ENCODE results near the gene DLEC1.

The DLEC1 gene

DNA sequence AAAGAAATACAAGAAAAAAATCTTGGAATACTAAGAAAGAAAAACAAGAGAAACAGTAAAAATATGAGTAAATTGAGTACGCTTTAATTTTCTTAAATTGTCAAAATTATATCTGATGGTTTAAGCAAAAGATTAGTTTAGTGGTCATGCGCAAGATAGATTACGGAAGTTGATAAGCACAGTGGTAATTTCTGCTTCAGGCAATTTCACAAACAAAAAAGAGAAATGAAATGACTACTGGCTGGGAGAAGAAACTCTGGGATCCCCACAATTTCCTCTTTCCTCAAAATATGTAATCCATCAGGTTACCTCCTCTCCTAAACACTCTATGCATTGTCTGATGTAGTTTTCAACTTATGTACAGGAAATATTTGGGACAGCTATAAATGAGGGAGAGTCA, 108.4 kb downstream of the DLEC1 start:
- Histone ChIP-seq H3K9me3 (ENCODE audit: insufficient read depth, low read length) (peaks cover 21% of the 10 kb centered on the region), H2AFZ (ENCODE audit: low read depth, low read length) (no peak overlapping the region), H3K4me1 (ENCODE audit: low read length) (peaks cover 62% of the 10 kb centered on the region), H3K4me2 (ENCODE audit: low read length) (no peak overlapping the region), H3K9ac (ENCODE audit: low read length) (no peak overlapping the region), H4K20me1 (ENCODE audit: insufficient read depth, low read length) (no peaks in the 10 kb centered on the region), H3K27ac (ENCODE audit: low read length) (peak overlapping the region; percentile 4; the same call in 1 of the 2 replicates), H3K4me3 (ENCODE audit: low read length) (no peak overlapping the region), H3K79me2 (ENCODE audit: low read length) (no peaks in the 10 kb centered on the region), H3K36me3 (replicated peaks; ENCODE audit: low read depth, low read length) (peaks cover 15% of the 10 kb centered on the region), H3K27me3 (ENCODE audit: low read depth, low read length) (no peaks in the 10 kb centered on the region)
- TF ChIP-seq EZH2phosphoT487 (IDR thresholded peaks at IDR 0.05; ENCODE audit: low read depth) = no peak
- TF ChIP-seq, protein P1, sequence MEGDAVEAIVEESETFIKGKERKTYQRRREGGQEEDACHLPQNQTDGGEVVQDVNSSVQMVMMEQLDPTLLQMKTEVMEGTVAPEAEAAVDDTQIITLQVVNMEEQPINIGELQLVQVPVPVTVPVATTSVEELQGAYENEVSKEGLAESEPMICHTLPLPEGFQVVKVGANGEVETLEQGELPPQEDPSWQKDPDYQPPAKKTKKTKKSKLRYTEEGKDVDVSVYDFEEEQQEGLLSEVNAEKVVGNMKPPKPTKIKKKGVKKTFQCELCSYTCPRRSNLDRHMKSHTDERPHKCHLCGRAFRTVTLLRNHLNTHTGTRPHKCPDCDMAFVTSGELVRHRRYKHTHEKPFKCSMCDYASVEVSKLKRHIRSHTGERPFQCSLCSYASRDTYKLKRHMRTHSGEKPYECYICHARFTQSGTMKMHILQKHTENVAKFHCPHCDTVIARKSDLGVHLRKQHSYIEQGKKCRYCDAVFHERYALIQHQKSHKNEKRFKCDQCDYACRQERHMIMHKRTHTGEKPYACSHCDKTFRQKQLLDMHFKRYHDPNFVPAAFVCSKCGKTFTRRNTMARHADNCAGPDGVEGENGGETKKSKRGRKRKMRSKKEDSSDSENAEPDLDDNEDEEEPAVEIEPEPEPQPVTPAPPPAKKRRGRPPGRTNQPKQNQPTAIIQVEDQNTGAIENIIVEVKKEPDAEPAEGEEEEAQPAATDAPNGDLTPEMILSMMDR (IDR thresholded peaks at IDR 0.05; ENCODE audit: low read depth, low read length) = no peak

DNA sequence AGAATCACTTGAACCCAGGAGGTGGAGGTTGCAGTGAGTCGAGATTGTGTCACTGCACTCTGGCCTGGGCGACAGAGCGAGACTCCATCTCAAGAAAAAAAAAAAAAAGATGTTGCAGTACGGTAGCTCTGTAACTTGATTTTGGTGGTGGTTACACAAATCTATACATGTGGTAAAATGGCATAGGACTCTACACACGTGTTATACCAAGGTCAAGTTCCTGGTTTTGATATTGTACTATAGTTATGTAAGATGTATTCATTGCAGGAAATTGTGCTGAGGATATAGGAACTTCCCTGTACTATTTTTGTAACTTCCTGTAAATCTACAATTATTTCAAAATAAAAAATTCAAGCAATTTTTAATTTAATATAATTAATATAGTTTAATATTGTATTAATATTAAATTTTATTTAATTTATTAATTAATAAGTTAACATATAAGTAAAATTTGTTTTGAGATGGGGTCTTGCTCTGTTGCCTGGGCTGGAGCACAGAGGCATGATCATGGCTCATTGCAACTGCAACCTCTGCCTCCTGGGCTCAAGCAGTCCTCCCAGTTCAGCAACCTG, 109.4 kb downstream of the DLEC1 start:
- Histone ChIP-seq H3K4me2 (ENCODE audit: low read length) (no peak overlapping the region), H3K27me3 (ENCODE audit: low read depth, low read length) (no peaks in the 10 kb centered on the region), H3K79me2 (ENCODE audit: low read length) (no peaks in the 10 kb centered on the region), H3K4me1 (ENCODE audit: low read length) (peaks cover 68% of the 10 kb centered on the region), H3K9me3 (ENCODE audit: insufficient read depth, low read length) (peaks cover 21% of the 10 kb centered on the region), H3K9ac (ENCODE audit: low read length) (no peak overlapping the region), H4K20me1 (ENCODE audit: insufficient read depth, low read length) (no peaks in the 10 kb centered on the region), H3K4me3 (ENCODE audit: low read length) (no peak overlapping the region), H3K36me3 (replicated peaks; ENCODE audit: low read depth, low read length) (peaks cover 13% of the 10 kb centered on the region), H2AFZ (ENCODE audit: low read depth, low read length) (no peak overlapping the region), H3K27ac (ENCODE audit: low read length) (no peak overlapping the region)
- TF ChIP-seq EZH2phosphoT487 (IDR thresholded peaks at IDR 0.05; ENCODE audit: low read depth) = no peak
- TF ChIP-seq, protein P1 (IDR thresholded peaks at IDR 0.05; ENCODE audit: low read depth, low read length) = no peak

DNA sequence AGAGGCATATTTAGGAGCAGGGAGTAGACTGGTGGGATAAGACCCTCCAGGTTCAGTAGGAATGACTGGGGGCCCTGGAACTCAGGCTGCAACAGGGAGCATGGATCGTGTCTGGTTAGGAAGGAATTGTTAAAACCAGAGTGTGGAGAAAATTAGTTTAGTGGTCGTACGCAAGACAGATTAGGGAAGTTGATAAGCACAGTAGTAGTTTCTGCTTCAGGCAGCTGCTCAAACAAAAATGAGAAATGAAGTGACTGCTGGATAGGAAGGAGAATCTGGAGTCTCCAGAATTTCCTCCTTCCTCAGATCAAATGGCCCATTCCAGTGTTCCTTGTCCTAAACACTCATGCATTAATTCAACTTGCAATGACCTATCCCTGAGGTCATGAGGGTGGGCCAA, 110.7 kb downstream of the DLEC1 start:
- H3K27ac ChIP-seq (ENCODE audit: low read length) = peak overlapping the region; percentile 78
- H3K4me2 ChIP-seq (ENCODE audit: low read length) = peak overlapping the region; percentile 68
- H3K4me1 ChIP-seq (ENCODE audit: low read length) = peaks cover 70% of the 10 kb centered on the region
- H3K9ac ChIP-seq (ENCODE audit: low read length) = peak overlapping the region; percentile 40; the same call in 1 of the 2 replicates
- TF ChIP-seq EZH2phosphoT487 (IDR thresholded peaks at IDR 0.05; ENCODE audit: low read depth) = no peak
- TF ChIP-seq, protein P1 (IDR thresholded peaks at IDR 0.05; ENCODE audit: low read depth, low read length) = no peak
- H2AFZ ChIP-seq (ENCODE audit: low read depth, low read length) = peak overlapping the region; percentile 58; the same call in 1 of the 2 replicates
- H4K20me1 ChIP-seq (ENCODE audit: insufficient read depth, low read length) = no peaks in the 10 kb centered on the region
- peaks cover 21% of the 10 kb centered on the region for H3K9me3 ChIP-seq (ENCODE audit: insufficient read depth, low read length)
- peaks cover 13% of the 10 kb centered on the region for H3K36me3 ChIP-seq (replicated peaks; ENCODE audit: low read depth, low read length)
- no peaks in the 10 kb centered on the region for H3K27me3 ChIP-seq (ENCODE audit: low read depth, low read length)
- no peaks in the 10 kb centered on the region for H3K79me2 ChIP-seq (ENCODE audit: low read length)
- H3K4me3 ChIP-seq (ENCODE audit: low read length) = peak overlapping the region; percentile 41

DNA sequence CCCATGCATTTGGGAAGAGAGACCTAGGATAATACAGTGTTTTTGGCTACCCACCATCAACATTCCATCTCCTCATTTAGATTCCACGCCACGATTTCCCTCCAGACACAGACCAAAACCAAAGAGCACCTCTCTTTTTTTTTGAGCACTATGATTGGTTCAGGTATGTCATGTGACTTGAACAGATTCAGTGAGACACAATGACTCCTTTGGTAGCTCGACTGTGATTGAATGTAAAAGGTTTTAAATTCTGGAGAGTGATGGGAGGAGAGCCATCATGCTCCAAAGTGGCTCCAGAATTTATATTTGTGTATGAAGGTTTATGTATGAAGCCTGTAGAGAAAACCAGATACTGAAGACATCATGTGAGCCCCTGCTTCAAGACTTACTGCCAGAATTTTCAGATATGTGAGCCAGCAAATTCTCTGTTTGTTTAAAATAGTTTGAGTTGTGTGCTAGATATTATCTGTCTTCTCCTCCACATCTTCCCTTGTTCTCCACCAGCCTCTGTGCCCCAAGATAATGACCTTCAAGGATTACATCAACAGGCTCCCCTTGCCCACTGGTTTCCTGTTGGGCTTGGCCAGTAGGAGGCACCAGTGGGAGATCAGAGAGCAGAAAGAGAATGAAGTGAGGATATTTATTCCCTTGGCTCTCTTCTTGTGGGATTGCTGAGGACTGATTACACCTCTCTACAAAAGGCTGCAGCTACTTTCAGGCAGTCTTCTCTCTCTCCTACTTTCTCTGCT, 111.9 kb downstream of the DLEC1 start:
- Histone ChIP-seq H3K9ac (ENCODE audit: low read length) (no peak overlapping the region), H3K4me2 (ENCODE audit: low read length) (peak overlapping the region; percentile 25; the same call in 1 of the 2 replicates), H3K36me3 (replicated peaks; ENCODE audit: low read depth, low read length) (peaks cover 10% of the 10 kb centered on the region), H3K27ac (ENCODE audit: low read length) (0 out of 2 replicates have a peak overlapping the region, but pooled peaks have one; percentile 27), H3K27me3 (ENCODE audit: low read depth, low read length) (no peaks in the 10 kb centered on the region), H4K20me1 (ENCODE audit: insufficient read depth, low read length) (no peaks in the 10 kb centered on the region), H2AFZ (ENCODE audit: low read depth, low read length) (0 out of 2 replicates have a peak overlapping the region, but pooled peaks have one; percentile 44), H3K79me2 (ENCODE audit: low read length) (no peaks in the 10 kb centered on the region), H3K9me3 (ENCODE audit: insufficient read depth, low read length) (peaks cover 19% of the 10 kb centered on the region), H3K4me3 (ENCODE audit: low read length) (no peak overlapping the region), H3K4me1 (ENCODE audit: low read length) (peaks cover 82% of the 10 kb centered on the region)
- TF ChIP-seq EZH2phosphoT487 (IDR thresholded peaks at IDR 0.05; ENCODE audit: low read depth) = no peak
- TF ChIP-seq, protein P1 (IDR thresholded peaks at IDR 0.05; ENCODE audit: low read depth, low read length) = peak; percentile 44
